ENCODE data around the gene SUCLG2. TPM values are rescaled to one million over a fixed set of nuclear protein-coding genes. Genes with fewer than 3 reads are reported as not detected.

Gene SUCLG2
- total RNA-seq, 1 donor from 2014 or later, result 53.8 TPM

GRCh38 chr3:67526246-67526645, 128.2 kb downstream of the SUCLG2 start:
- H3K27me3 ChIP-seq, result no peaks in the 10 kb centered on the region
- no peak for DNase-seq
- intact Hi-C loops (cut with DNase I), result no loop called here
- peaks cover 14% of the 10 kb centered on the region for H3K36me3 ChIP-seq
- H3K4me3 ChIP-seq, result no peak overlapping the region
- no peak for TF ChIP-seq CTCF (IDR thresholded peaks at IDR 0.05)
- ATAC-seq, result no peak
- H3K9me3 ChIP-seq, result no peaks in the 10 kb centered on the region
- H3K27ac ChIP-seq, result no peak overlapping the region
- no peaks in the 10 kb centered on the region for H3K4me1 ChIP-seq

- Histone ChIP-seq H3K27me3 (no peaks in the 10 kb centered on the region), H3K36me3 (peaks cover 24% of the 10 kb centered on the region)
Measured at GRCh38 chr3:67524046-67524445, 130.4 kb downstream of the SUCLG2 start.

GRCh38 chr3:67522081-67522480, 132.3 kb downstream of the SUCLG2 start:
- Histone ChIP-seq H3K36me3 (peaks cover 20% of the 10 kb centered on the region), H3K4me3 (no peak overlapping the region), H3K27me3 (no peaks in the 10 kb centered on the region), H3K4me1 (no peaks in the 10 kb centered on the region), H3K27ac (no peak overlapping the region), H3K9me3 (no peaks in the 10 kb centered on the region)
- DNase-seq (no peak), ATAC-seq (no peak)
- TF ChIP-seq CTCF (IDR thresholded peaks at IDR 0.05), result no peak
- intact Hi-C loops (cut with DNase I), result no loop called here

More at GRCh38 chr3:67524046-67524445, 130.4 kb downstream of the SUCLG2 start:
- no peak for TF ChIP-seq CTCF (IDR thresholded peaks at IDR 0.05)
- ATAC-seq, result no peak
- no peak overlapping the region for H3K4me3 ChIP-seq
- intact Hi-C loops (cut with DNase I), result no loop called here
- H3K9me3 ChIP-seq, result no peaks in the 10 kb centered on the region
- no peaks in the 10 kb centered on the region for H3K4me1 ChIP-seq
- DNase-seq, result no peak
- H3K27ac ChIP-seq, result no peak overlapping the region

DNA sequence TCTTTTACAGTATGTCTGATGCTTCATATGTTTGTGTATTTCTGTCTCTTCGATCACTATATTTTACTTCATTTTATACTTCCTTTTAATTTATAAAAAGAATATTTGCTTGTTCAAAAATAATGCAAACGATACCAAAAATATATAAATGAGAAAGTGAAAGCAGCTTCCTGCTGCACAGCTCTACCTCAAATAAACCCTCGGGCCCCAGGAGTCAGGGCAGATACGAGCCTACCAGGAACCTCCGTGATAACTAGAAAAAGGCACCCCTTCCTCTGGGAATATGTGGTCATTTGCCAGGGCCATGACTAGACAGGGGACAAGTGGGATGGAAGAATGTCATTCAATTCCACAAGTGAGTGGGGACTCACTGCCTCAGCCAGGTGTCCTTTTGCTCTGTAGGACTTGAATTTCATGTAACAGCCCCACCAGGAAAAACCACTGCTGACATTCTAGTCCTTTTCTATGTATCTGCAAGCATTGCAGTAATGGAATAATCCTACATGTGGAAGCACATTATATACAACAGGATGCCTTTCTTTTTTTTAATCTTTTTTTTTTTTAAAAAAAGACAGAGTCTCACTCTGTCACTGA, 133.3 kb downstream of the SUCLG2 start:
- Histone ChIP-seq H3K4me1 (no peaks in the 10 kb centered on the region), H3K4me3 (no peak overlapping the region), H3K36me3 (peaks cover 25% of the 10 kb centered on the region), H3K27ac (no peak overlapping the region), H3K27me3 (no peaks in the 10 kb centered on the region), H3K9me3 (no peaks in the 10 kb centered on the region)
- no peak for TF ChIP-seq CTCF (IDR thresholded peaks at IDR 0.05)
- DNase-seq (no peak), ATAC-seq (no peak)
- intact Hi-C loops (cut with DNase I), result no loop called here

DNA sequence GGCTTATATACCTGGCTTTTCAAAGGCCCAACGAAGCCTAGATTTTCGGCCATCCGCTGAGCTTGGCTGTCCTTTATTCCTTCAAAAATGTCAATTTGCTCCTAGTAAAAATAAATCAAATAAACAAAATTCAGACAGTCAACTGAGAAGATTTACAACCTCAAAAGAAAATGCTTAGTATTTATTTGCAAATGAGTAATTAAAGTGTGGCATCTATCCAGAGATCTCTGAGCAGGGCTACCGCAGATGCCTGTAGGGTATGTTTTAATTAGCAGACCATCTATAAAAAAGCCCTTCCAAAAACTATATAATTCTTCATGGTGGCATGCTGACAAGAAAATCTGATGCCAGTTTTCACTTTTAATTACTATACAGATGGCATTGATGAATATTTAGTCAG, 136.2 kb downstream of the SUCLG2 start:
- DNase-seq, result no peak
- no peaks in the 10 kb centered on the region for H3K4me1 ChIP-seq
- no peaks in the 10 kb centered on the region for H3K27me3 ChIP-seq
- H3K4me3 ChIP-seq, result no peak overlapping the region
- H3K9me3 ChIP-seq, result no peaks in the 10 kb centered on the region
- H3K27ac ChIP-seq, result no peak overlapping the region
- H3K36me3 ChIP-seq, result peaks cover 36% of the 10 kb centered on the region
- intact Hi-C loops (cut with DNase I), result no loop called here
- TF ChIP-seq CTCF (IDR thresholded peaks at IDR 0.05), result no peak
- no peak for ATAC-seq

DNA sequence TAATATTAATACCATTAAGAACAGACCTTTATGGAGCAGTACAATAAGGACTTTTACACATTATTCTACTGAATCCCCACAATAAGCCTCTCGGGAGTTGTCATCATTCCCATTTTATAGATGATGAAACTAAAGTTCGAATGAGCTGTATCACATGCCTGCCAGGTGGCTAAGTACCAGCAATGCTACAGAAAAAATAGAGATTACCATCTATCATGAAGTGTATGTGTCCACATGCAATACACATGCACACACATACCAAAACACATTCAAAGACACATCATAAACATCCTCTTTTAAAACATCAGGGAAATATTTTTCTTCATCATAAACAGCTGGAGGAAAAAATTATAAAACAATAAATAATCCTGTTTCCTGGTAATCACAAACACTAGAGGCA, 136.6 kb downstream of the SUCLG2 start:
- H3K36me3 ChIP-seq, result peaks cover 36% of the 10 kb centered on the region

More for the DNA sequence above, 136.6 kb downstream of the SUCLG2 start:
- DNase-seq (no peak), ATAC-seq (no peak)
- H3K27me3 ChIP-seq, result no peaks in the 10 kb centered on the region
- intact Hi-C loops (cut with DNase I), result no loop called here
- no peaks in the 10 kb centered on the region for H3K9me3 ChIP-seq
- H3K27ac ChIP-seq, result no peak overlapping the region
- no peak for TF ChIP-seq CTCF (IDR thresholded peaks at IDR 0.05)
- no peak overlapping the region for H3K4me3 ChIP-seq
- no peaks in the 10 kb centered on the region for H3K4me1 ChIP-seq

All from upper lobe of right lung (tissue), 1 donor.